HepG2 (cell line): ENCODE data around the gene SP7. TPM values are rescaled to one million over a fixed set of nuclear protein-coding genes. Genes with fewer than 3 reads are reported as not detected.

Experiments used
- AGO2 ChIP-seq: fragments of 200-400 bp; formaldehyde crosslinking; optimal IDR thresholded peaks from 2 replicates; pipeline ENCODE3; 2017; ENCODE audit warnings: mild to moderate bottlenecking, low read depth, low read length, moderate library complexity
- IRX3 ChIP-seq: sonication (generic); formaldehyde crosslinking; IDR thresholded peaks from 2 replicates; pipeline ENCODE4 v1.8.1; 2023; ENCODE audit warnings: mild to moderate bottlenecking, low read depth, missing genetic modification reagents, borderline replicate concordance
- ISL2 ChIP-seq: sonication (generic); formaldehyde crosslinking; IDR thresholded peaks from 2 replicates; pipeline ENCODE4 v1.5.0; 2020; ENCODE audit warnings: missing genetic modification reagents
- MBD4 ChIP-seq: IDR thresholded peaks from 2 replicates; pipeline ENCODE4 v1.6.1; 2012; ENCODE audit warnings: low read length, inconsistent platforms, borderline replicate concordance
- NCOA1 ChIP-seq: sonication (generic); formaldehyde crosslinking; IDR thresholded peaks from 2 replicates; pipeline ENCODE4 v1.9.0; 2021; ENCODE audit warnings: missing genetic modification reagents
- PAF1 ChIP-seq: IDR thresholded peaks from 2 replicates; pipeline ENCODE4 v1.6.1; 2016; ENCODE audit warnings: missing genetic modification reagents, missing compliant biosample characterization
- RFXANK ChIP-seq: IDR thresholded peaks from 2 replicates; pipeline ENCODE4 v1.6.1; 2016
- SOX13 ChIP-seq, 3 experiments: fragments of 450-650 bp in 1 of 3; sonication (generic) in 1 of 3; formaldehyde crosslinking in 1 of 3; IDR thresholded peaks in 2 of 3; conservative IDR thresholded peaks in 1 of 3; 2 replicates each; pipeline versions ENCODE4 v1.5.0 to v1.6.1; 2016 to 2020; ENCODE audit warnings: antibody characterized with exemption in 1 of 3, mild to moderate bottlenecking in 1 of 3, missing compliant biosample characterization in 1 of 3, missing genetic modification reagents in 1 of 3, moderate library complexity in 1 of 3
- SP5 ChIP-seq: IDR thresholded peaks from 2 replicates; pipeline ENCODE4 v1.6.1; 2016; ENCODE audit warnings: low read depth, borderline replicate concordance
- TRIM24 ChIP-seq: sonication (generic); formaldehyde crosslinking; IDR thresholded peaks from 2 replicates; pipeline ENCODE4 v1.8.0; 2022; ENCODE audit warnings: mild to moderate bottlenecking, missing genetic modification reagents
- ZIK1 ChIP-seq: sonication (generic); formaldehyde crosslinking; IDR thresholded peaks from 2 replicates; pipeline ENCODE4 v1.5.0; 2020; ENCODE audit warnings: mild to moderate bottlenecking, low read depth, missing genetic modification reagents, borderline replicate concordance
- ZKSCAN1 ChIP-seq: fragments of 150-350 bp; IDR thresholded peaks from 2 replicates; pipeline ENCODE4 v1.6.1; 2014; ENCODE audit warnings: low read length
- ZNF17 ChIP-seq: sonication (generic); formaldehyde crosslinking; IDR thresholded peaks from 2 replicates; pipeline ENCODE4 v1.5.0; 2020; ENCODE audit warnings: mild to moderate bottlenecking, missing genetic modification reagents
- ZNF326 ChIP-seq: sonication (generic); formaldehyde crosslinking; IDR thresholded peaks from 2 replicates; pipeline ENCODE4 v1.4.0; 2020; ENCODE audit warnings: missing genetic modification reagents, borderline replicate concordance
- ZNF543 ChIP-seq: sonication (generic); formaldehyde crosslinking; IDR thresholded peaks from 2 replicates; pipeline ENCODE4 v1.4.0; 2020; ENCODE audit warnings: mild to moderate bottlenecking, missing genetic modification reagents
- ZNF552 ChIP-seq: sonication (generic); formaldehyde crosslinking; IDR thresholded peaks from 2 replicates; pipeline ENCODE4 v1.9.0; 2022; ENCODE audit warnings: missing genetic modification reagents, mild to moderate bottlenecking, borderline replicate concordance
- ZNF556 ChIP-seq: sonication (generic); formaldehyde crosslinking; IDR thresholded peaks from 2 replicates; pipeline ENCODE4 v1.4.0; 2020; ENCODE audit warnings: mild to moderate bottlenecking, missing genetic modification reagents, borderline replicate concordance
- ZNF772 ChIP-seq: sonication (generic); formaldehyde crosslinking; IDR thresholded peaks from 2 replicates; pipeline ENCODE4 v1.5.0; 2020; ENCODE audit warnings: mild to moderate bottlenecking, missing genetic modification reagents
- polyA plus RNA-seq, 8 experiments: library from polyadenylated mRNA; depleted of rRNA in 3 of 8; stranded (reverse) in 7 of 8; unstranded in 1 of 8; fragments of >200 nt; fragmentation: Illumina TruSeq in 4 of 8; extraction: Trizol in 4 of 8; gene quantifications; 2 replicates each; pipeline versions ENCODE4 v1.2.1 to v1.2.3, GENCODE V29; 2011 to 2016; ENCODE audit warnings: low read depth in 4 of 8, missing spikeins in 1 of 8, mixed read lengths in 1 of 8; ENCODE audit not compliant: insufficient read depth in 1 of 8
- total RNA-seq, 5 experiments: library from RNA; depleted of rRNA; stranded (reverse); fragments of >200 nt; fragmentation: Illumina TruSeq; extraction: Trizol; gene quantifications; 2 replicates each; pipeline ENCODE4 v1.2.3, GENCODE V29; 2016; ENCODE audit warnings: low read depth in 1 of 5
- TF ChIP-seq, protein P1 (sequence below): IDR thresholded peaks from 2 replicates; pipeline ENCODE4 v1.6.1; 2016
- TF ChIP-seq, protein P2 (sequence below): sonication (generic); formaldehyde crosslinking; IDR thresholded peaks from 2 replicates; pipeline ENCODE4 v1.5.1; 2020; ENCODE audit warnings: missing genetic modification reagents, mild to moderate bottlenecking, borderline replicate concordance
- TF ChIP-seq, protein P3 (sequence below): sonication (generic); formaldehyde crosslinking; IDR thresholded peaks from 2 replicates; pipeline ENCODE4 v1.5.0; 2020; ENCODE audit warnings: missing genetic modification reagents, mild to moderate bottlenecking, borderline replicate concordance
- TF ChIP-seq, protein P4 (sequence below): sonication (generic); formaldehyde crosslinking; IDR thresholded peaks from 2 replicates; pipeline ENCODE4 v1.4.0; 2020; ENCODE audit warnings: missing genetic modification reagents

SP7 gene
- total and polyA plus RNA-seq, 2 of the 13 experiments (the other 11 are each of a cell fraction or from before 2014, with no cell fraction given) = not detected

DNA sequence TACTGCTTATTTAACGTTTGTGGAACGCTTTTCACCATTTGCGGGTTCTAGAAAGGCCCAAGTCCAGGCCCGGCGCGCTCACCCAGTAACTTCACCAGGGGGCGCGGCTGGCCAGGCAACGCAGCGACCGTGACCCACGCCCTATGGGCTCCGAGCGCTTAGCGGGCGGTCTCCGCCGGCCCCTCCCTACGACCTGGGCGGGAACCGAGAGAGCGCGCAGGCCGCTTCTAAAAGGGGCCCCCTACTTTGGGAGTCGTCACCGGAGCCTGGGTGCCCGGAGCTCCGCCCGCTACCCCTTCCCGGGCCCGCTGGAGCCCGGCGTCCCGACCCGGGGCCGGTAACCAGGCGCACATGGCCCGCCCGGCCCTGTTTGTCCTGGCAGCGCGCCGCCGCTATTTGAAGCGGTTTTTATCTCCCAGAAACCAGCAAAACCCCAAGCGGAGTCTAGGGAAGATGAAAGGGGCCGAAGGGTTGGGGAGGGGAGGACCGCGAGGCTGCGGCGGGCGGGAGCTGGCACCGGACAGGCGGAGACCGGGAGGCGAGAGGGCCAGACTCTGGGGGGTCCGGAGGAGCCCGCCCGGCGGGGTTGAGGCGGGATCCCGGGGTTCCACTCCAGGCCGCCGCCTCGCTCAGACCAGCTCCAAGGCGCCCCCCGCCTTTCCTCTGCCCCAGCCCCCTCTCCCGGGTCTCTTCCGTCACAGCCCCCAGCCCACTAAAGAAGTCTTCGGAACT lies 11.2 kb downstream of the SP7 start (continued):
- TF ChIP-seq ZNF556 = peak; percentile 63; the same call in 1 of the 2 replicates
- TF ChIP-seq ISL2 (CRISPR knock-in tag) = no peak; the same call in 1 of the 2 replicates
- TF ChIP-seq, protein P1, sequence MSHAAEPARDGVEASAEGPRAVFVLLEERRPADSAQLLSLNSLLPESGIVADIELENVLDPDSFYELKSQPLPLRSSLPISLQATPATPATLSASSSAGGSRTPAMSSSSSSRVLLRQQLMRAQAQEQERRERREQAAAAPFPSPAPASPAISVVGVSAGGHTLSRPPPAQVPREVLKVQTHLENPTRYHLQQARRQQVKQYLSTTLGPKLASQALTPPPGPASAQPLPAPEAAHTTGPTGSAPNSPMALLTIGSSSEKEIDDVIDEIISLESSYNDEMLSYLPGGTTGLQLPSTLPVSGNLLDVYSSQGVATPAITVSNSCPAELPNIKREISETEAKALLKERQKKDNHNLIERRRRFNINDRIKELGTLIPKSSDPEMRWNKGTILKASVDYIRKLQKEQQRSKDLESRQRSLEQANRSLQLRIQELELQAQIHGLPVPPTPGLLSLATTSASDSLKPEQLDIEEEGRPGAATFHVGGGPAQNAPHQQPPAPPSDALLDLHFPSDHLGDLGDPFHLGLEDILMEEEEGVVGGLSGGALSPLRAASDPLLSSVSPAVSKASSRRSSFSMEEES (CRISPR knock-in tag) = 0 out of 2 replicates have a peak, but pooled peaks have one; percentile 20
- TF ChIP-seq RFXANK (CRISPR knock-in tag) = no peak
- peak; percentile 61; the same call in 1 of the 2 replicates for TF ChIP-seq NCOA1 (CRISPR knock-in tag)
- TF ChIP-seq ZNF772 (CRISPR knock-in tag) = peak; percentile 91
- no peak for TF ChIP-seq ZKSCAN1
- TF ChIP-seq ZNF552 = 0 out of 2 replicates have a peak, but pooled peaks have one; percentile 77
- TF ChIP-seq, protein P2, sequence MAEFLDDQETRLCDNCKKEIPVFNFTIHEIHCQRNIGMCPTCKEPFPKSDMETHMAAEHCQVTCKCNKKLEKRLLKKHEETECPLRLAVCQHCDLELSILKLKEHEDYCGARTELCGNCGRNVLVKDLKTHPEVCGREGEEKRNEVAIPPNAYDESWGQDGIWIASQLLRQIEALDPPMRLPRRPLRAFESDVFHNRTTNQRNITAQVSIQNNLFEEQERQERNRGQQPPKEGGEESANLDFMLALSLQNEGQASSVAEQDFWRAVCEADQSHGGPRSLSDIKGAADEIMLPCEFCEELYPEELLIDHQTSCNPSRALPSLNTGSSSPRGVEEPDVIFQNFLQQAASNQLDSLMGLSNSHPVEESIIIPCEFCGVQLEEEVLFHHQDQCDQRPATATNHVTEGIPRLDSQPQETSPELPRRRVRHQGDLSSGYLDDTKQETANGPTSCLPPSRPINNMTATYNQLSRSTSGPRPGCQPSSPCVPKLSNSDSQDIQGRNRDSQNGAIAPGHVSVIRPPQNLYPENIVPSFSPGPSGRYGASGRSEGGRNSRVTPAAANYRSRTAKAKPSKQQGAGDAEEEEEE (CRISPR knock-in tag) = no peak
- no peak for TF ChIP-seq TRIM24 (CRISPR knock-in tag)
- TF ChIP-seq IRX3 (CRISPR knock-in tag) = no peak
- no peak for TF ChIP-seq ZNF17 (CRISPR knock-in tag)
- TF ChIP-seq SOX13 (IDR thresholded peaks at IDR 0.05) = no peak
- TF ChIP-seq SOX13 (CRISPR knock-in tag; conservative IDR thresholded peaks at IDR 0.05 in 1 of 2, IDR thresholded peaks at IDR 0.05 in 1 of 2) = peak in 1 of 2 experiments; percentile 21; a peak in 1 of 4 replicates
- no peak for TF ChIP-seq ZNF326 (CRISPR knock-in tag)
- TF ChIP-seq PAF1 (CRISPR knock-in tag) = no peak
- TF ChIP-seq AGO2 = peak; percentile 43
- TF ChIP-seq MBD4 = no peak
- TF ChIP-seq ZIK1 (CRISPR knock-in tag) = no peak
- TF ChIP-seq, protein P3, sequence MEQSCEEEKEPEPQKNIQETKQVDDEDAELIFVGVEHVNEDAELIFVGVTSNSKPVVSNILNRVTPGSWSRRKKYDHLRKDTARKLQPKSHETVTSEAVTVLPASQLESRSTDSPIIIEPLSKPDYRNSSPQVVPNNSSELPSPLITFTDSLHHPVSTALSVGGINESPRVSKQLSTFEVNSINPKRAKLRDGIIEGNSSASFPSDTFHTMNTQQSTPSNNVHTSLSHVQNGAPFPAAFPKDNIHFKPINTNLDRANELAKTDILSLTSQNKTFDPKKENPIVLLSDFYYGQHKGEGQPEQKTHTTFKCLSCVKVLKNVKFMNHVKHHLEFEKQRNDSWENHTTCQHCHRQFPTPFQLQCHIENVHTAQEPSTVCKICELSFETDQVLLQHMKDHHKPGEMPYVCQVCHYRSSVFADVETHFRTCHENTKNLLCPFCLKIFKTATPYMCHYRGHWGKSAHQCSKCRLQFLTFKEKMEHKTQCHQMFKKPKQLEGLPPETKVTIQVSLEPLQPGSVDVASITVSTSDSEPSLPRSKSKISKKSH (CRISPR knock-in tag) = peak; percentile 69; the same call in 1 of the 2 replicates
- peak; percentile 48 for TF ChIP-seq SP5 (CRISPR knock-in tag)
- TF ChIP-seq, protein P4, sequence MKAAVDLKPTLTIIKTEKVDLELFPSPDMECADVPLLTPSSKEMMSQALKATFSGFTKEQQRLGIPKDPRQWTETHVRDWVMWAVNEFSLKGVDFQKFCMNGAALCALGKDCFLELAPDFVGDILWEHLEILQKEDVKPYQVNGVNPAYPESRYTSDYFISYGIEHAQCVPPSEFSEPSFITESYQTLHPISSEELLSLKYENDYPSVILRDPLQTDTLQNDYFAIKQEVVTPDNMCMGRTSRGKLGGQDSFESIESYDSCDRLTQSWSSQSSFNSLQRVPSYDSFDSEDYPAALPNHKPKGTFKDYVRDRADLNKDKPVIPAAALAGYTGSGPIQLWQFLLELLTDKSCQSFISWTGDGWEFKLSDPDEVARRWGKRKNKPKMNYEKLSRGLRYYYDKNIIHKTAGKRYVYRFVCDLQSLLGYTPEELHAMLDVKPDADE (CRISPR knock-in tag) = no peak
- TF ChIP-seq ZNF543 = peak; percentile 78; the same call in 1 of the 2 replicates
